ENCODE measurements around the gene TCL1B.
"Not testable (repeated sequence)": the region's sequence is repeated elsewhere in the genome, so short reads cannot be mapped to it uniquely, and the experiment has no call there.

Gene TCL1B

GRCh38 chr14:95663226-95663797 is 22.9 kb upstream of the TCL1B start:
- DNase-seq (ENCODE audit: low read depth) = no peak
- TF ChIP-seq MAX (IDR thresholded peaks at IDR 0.05; ENCODE audit: low read depth, low read length) (no peak), POLR2A (IDR thresholded peaks at IDR 0.05; ENCODE audit: extremely low read depth, insufficient read length) (no peak), CTCF (IDR thresholded peaks at IDR 0.05; ENCODE audit: low read depth, low read length) (no peak), MYC (IDR thresholded peaks at IDR 0.05; ENCODE audit: low read depth, low read length) (no peak)
- no peak overlapping the region for H3K4me3 ChIP-seq (ENCODE audit: low read depth, low read length)

GRCh38 chr14:95664066-95664465 is 22.2 kb upstream of the TCL1B start:
- no peak for DNase-seq (ENCODE audit: low read depth)
- no peak overlapping the region for H3K4me3 ChIP-seq (ENCODE audit: low read depth, low read length)
- TF ChIP-seq MAX (IDR thresholded peaks at IDR 0.05; ENCODE audit: low read depth, low read length) (no peak), POLR2A (IDR thresholded peaks at IDR 0.05; ENCODE audit: extremely low read depth, insufficient read length) (no peak), CTCF (IDR thresholded peaks at IDR 0.05; ENCODE audit: low read depth, low read length) (no peak), MYC (IDR thresholded peaks at IDR 0.05; ENCODE audit: low read depth, low read length) (no peak)

- DNase-seq (ENCODE audit: low read depth) = no peak
- no peak for TF ChIP-seq MAX (IDR thresholded peaks at IDR 0.05; ENCODE audit: low read depth, low read length)
- H3K4me3 ChIP-seq (ENCODE audit: low read depth, low read length) = no peak overlapping the region
These were observed 21.7 kb upstream of the TCL1B start for GRCh38 chr14:95664546-95664945.

- H3K4me3 ChIP-seq (ENCODE audit: low read depth, low read length) = not testable (repeated sequence)
- TF ChIP-seq CTCF (IDR thresholded peaks at IDR 0.05; ENCODE audit: low read depth, low read length) = peak; percentile 4
- DNase-seq (ENCODE audit: low read depth) = peak; percentile 32
These were observed 20.7 kb upstream of the TCL1B start for GRCh38 chr14:95665530-95665929.

GRCh38 chr14:95666450-95666849 is 19.8 kb upstream of the TCL1B start:
- DNase-seq (ENCODE audit: low read depth) = no peak
- H3K4me3 ChIP-seq (ENCODE audit: low read depth, low read length) = no peak overlapping the region
- no peak for TF ChIP-seq MYC (IDR thresholded peaks at IDR 0.05; ENCODE audit: low read depth, low read length)

- peak; percentile 31 for DNase-seq (ENCODE audit: low read depth)
- H3K4me3 ChIP-seq (ENCODE audit: low read depth, low read length) = no peak overlapping the region
- no peak for TF ChIP-seq MYC (IDR thresholded peaks at IDR 0.05; ENCODE audit: low read depth, low read length)
- TF ChIP-seq POLR2A (IDR thresholded peaks at IDR 0.05; ENCODE audit: extremely low read depth, insufficient read length) = no peak
- peak; percentile 29; the same call in 1 of the 2 replicates for TF ChIP-seq MAX (IDR thresholded peaks at IDR 0.05; ENCODE audit: low read depth, low read length)
These were observed 19.0 kb upstream of the TCL1B start for GRCh38 chr14:95667249-95667693.

GRCh38 chr14:95668235-95668772 is 17.9 kb upstream of the TCL1B start:
- TF ChIP-seq CTCF (IDR thresholded peaks at IDR 0.05; ENCODE audit: low read depth, low read length) = no peak
- no peak for TF ChIP-seq POLR2A (IDR thresholded peaks at IDR 0.05; ENCODE audit: extremely low read depth, insufficient read length)
- no peak for TF ChIP-seq MAX (IDR thresholded peaks at IDR 0.05; ENCODE audit: low read depth, low read length)
- no peak for TF ChIP-seq MYC (IDR thresholded peaks at IDR 0.05; ENCODE audit: low read depth, low read length)
- no peak for DNase-seq (ENCODE audit: low read depth)
- H3K4me3 ChIP-seq (ENCODE audit: low read depth, low read length) = no peak overlapping the region
